GM20000 (cell line): ENCODE data around the gene FBXO46.

Experiments used
- DNase-seq: peaks from one replicate; pipeline ENCODE4 v3.0.0; 2012; ENCODE audit warnings: low spot score
- TF ChIP-seq, protein P1 (sequence below): IDR thresholded peaks from 2 replicates; pipeline ENCODE4 v1.5.1; 2012; ENCODE audit warnings: mild to moderate bottlenecking, control low read depth; ENCODE audit errors: extremely low read depth, missing control alignments

Gene FBXO46

DNA sequence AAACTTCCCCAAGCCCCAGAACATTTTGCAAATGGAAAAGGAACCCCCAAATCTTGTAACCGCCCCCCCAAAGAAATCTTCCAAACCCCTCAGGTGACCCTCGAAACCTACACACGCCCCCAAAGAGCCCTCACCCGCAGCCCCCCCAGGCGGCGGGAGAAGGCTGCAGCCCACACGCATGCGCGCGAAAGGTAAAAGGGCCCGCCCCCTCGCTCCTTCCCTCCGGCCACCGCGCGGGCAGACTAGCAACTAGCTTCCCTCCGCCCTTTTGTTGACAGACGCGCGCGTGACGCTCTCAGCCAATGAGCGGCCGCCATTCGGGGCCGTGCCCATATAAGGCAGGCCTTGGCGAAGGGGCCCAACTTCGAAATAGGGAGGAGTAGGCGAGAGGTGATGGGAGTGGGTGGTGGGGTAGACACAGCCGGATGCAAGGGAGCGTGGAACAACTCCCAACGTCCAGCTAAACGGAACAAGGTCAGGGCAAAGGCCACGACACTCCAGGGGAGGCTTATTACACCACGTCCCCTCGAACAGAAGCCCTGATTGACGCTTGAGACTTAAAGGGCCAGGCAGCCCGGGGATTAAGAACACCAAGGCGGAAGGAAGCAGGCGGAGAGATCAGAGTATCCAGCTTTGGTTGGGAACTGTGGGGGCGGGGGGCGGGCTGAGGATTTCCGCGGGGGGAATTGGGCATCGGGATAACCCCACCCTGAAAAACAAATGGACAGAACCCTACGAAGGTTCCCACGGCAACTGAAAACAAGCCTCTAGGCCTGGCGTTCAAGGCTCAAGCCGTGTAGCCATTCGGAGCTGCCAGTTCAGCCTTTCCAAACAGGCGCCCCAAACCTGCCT lies 13.3 kb downstream of the FBXO46 start:
- peak; percentile 97 for DNase-seq
- TF ChIP-seq, protein P1, sequence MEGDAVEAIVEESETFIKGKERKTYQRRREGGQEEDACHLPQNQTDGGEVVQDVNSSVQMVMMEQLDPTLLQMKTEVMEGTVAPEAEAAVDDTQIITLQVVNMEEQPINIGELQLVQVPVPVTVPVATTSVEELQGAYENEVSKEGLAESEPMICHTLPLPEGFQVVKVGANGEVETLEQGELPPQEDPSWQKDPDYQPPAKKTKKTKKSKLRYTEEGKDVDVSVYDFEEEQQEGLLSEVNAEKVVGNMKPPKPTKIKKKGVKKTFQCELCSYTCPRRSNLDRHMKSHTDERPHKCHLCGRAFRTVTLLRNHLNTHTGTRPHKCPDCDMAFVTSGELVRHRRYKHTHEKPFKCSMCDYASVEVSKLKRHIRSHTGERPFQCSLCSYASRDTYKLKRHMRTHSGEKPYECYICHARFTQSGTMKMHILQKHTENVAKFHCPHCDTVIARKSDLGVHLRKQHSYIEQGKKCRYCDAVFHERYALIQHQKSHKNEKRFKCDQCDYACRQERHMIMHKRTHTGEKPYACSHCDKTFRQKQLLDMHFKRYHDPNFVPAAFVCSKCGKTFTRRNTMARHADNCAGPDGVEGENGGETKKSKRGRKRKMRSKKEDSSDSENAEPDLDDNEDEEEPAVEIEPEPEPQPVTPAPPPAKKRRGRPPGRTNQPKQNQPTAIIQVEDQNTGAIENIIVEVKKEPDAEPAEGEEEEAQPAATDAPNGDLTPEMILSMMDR: peak; percentile 9

DNA sequence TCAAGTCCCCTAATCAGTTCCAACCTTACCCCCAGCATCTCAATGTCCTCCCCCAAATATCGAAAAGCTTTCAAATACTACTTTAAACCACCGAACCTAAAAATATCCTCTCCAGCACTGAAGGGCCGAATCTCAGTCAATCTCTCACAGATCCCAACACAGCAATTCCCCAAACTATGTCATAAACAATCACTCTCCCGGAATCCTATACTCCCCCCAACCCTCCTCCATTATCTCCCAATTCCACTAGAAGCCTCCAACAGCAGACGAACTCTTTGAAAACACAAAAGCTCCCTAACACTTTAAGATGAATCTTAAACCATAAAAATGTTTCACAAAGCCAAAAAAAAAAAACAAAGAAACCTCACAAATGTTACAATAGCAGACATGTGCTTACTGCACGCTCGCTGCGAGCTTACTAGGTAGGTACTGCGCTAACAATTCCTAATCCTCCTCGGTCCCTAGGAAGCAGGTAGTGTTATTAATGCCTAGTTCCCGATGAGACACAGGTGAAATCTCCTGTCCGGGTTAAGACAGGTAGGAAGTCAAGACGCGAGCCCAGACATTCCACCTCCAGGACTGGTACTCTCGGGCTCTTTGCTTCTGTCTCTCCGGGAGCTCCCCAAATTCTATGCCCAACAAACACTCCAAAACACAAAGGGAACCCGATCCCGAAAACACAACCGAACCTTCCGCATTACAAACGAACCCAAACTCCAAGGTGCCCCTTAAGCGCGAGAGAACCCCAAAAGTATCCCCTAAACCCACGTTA lies 14.2 kb downstream of the FBXO46 start:
- DNase-seq: no peak
- TF ChIP-seq, protein P1: no peak

DNA sequence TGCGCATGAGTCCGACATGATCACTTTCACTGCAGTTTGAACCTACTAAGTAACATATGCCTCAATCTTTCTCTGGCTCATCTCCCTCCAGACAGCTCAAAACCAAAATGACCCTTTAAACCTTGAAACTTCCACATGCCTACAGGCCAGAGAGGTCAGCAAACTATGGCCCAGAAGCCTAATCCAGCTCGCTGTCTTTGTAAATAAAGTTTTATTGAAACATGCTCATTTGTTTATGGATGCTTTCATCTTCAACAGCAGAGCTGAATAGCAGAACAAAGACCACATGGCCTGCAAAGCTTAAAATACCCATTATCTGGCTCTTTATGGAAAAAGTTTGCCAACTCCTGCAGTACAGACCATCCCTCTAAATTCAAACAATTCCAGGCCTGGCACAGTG lies 15.6 kb downstream of the FBXO46 start:
- TF ChIP-seq, protein P1: no peak

DNA sequence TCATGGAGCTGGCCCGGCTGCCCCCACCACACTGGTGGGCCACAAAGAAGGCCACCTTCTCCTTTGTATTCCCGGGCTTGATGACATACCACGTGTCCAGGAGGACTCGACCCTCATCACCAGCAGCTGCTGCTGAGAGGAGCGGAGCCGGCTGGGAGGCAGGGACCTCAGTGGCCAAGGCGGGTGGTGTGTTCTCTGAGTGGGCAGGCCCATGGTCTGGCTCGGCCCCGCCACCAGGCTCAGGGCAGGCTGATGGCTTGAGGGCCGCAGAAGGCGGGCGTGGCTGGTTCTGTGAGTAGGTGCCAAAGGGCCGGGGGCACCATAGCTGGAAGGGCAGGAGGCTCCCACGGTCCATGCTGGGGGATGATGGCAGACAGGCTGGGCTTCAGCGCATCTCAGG lies 17.6 kb downstream of the FBXO46 start:
- TF ChIP-seq, protein P1: no peak
- no peak for DNase-seq

More for the DNA sequence above, 15.6 kb downstream of the FBXO46 start:
- DNase-seq: no peak

DNA sequence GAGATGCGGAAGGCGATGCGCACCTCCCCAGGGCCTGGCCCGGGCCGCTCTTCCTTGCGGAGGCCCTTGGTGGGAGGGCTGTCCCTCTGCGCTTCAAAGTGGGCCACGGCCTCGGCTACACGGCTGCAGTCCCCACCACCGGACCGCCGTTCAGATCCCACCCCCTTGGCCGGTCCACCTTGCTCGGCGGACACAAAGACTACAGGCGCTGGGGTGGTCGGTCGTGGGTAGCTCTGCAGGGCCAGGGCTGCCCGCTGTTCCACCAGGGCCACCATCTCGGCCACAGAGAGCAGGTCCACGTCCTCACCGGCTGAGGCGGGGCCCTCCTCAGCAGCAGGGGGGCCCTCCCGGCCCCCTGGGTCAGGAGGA lies 18.0 kb downstream of the FBXO46 start:
- DNase-seq: no peak
- TF ChIP-seq, protein P1: no peak

DNA sequence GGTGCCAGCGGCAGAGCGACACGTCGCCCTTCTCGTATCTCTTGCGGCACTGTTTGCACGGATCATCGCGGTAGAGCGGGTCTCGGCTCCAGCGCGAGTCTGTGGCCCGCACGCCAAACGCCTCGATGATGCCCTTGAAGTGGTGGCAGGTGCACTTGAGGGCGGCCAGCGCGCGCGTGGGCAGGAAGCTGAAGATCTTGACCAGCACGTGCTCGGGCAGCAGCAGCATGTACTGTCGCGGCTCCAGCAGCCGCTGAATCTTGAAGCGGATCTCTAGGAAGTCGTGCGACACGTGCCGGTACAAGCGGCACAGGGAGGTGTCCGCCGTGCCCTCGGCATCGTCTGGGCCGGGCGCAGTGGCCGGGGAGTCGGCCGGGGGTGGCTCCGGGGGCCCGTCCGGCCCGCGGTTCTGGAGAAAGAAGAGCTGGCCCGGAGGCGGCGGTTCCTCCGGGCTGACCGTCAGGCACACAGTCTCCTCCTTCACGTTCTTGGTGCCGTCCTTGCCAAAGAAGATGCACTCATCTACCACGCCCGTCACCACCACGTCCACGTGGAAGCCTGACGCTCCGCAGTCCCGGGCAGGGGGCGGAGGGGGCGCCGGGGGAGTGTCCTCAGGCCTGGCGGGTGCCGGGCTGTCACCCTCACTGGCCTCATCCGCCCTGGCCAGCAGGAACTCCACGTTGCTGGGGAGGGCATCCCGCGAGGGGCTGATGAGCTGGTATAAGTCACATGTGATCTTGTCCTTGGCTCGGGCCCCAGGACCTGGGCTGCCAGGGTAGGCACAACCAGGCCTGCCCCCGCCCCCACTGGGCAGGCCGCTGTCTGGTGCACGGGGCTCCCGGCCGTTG lies 18.6 kb downstream of the FBXO46 start:
- no peak for DNase-seq
- TF ChIP-seq, protein P1: no peak
